Astrocyte (in vitro differentiated cells and primary cell): ENCODE results near the gene DDC. TPM values are rescaled to one million over a fixed set of nuclear protein-coding genes. Genes with fewer than 3 reads are reported as not detected.

ENCODE experiments used
- DNase-seq: peaks from one replicate; pipeline ENCODE4 v3.0.0-alpha.2; 2010; ENCODE audit warnings: low read depth
- FAIRE-seq: peaks from 2 replicates; lab custom pipeline; 2011; peaks lifted over from hg19 to GRCh38; lab: Jason Lieb, UNC
- H2AFZ ChIP-seq: 2 replicates; pipeline ENCODE4 v1.6.0; 2012; ENCODE audit warnings: low read depth, low read length, inconsistent platforms
- H3K27ac ChIP-seq: 2 replicates; pipeline ENCODE4 v1.5.1; 2011; ENCODE audit warnings: low read depth, low read length, inconsistent platforms
- H3K27me3 ChIP-seq: 2 replicates; pipeline ENCODE4 v1.6.0; 2011; ENCODE audit warnings: low read length, inconsistent platforms; ENCODE audit not compliant: insufficient read depth
- H3K36me3 ChIP-seq: 2 replicates; pipeline ENCODE4 v1.5.1; 2011; ENCODE audit warnings: low read length, inconsistent platforms; ENCODE audit not compliant: insufficient read depth
- H3K4me1 ChIP-seq: 2 replicates; pipeline ENCODE4 v1.5.1; 2011; ENCODE audit warnings: low read length, inconsistent platforms; ENCODE audit not compliant: insufficient read depth
- H3K4me2 ChIP-seq: 2 replicates; pipeline ENCODE4 v1.6.0; 2012; ENCODE audit warnings: low read length, inconsistent platforms
- H3K4me3 ChIP-seq: 2 replicates; pipeline ENCODE4 v1.5.1; 2011; ENCODE audit warnings: low read depth, mild to moderate bottlenecking, low read length, inconsistent platforms; ENCODE audit not compliant: insufficient read depth
- H3K79me2 ChIP-seq: 2 replicates; pipeline ENCODE4 v1.6.0; 2012; ENCODE audit warnings: mild to moderate bottlenecking, low read length, inconsistent platforms; ENCODE audit not compliant: insufficient read depth
- H3K9ac ChIP-seq: 2 replicates; pipeline ENCODE4 v1.6.0; 2012; ENCODE audit warnings: mild to moderate bottlenecking, low read length, inconsistent platforms
- H3K9me3 ChIP-seq: 2 replicates; pipeline ENCODE4 v1.5.1; 2012; ENCODE audit warnings: low read depth, mild to moderate bottlenecking, low read length, inconsistent platforms; ENCODE audit not compliant: insufficient read depth
- H4K20me1 ChIP-seq: 2 replicates; pipeline ENCODE4 v1.6.0; 2012; ENCODE audit warnings: low read length, inconsistent platforms; ENCODE audit not compliant: insufficient read depth
- H3K27ac Mint-ChIP-seq: one replicate; pipeline ENCODE4 v1.8.0; 2021; ENCODE audit warnings: mild to moderate bottlenecking, mixed read lengths; ENCODE audit not compliant: unreplicated experiment
- H3K27me3 Mint-ChIP-seq: one replicate; pipeline ENCODE4 v1.8.0; 2021; ENCODE audit warnings: low read depth, mixed read lengths; ENCODE audit not compliant: unreplicated experiment
- H3K36me3 Mint-ChIP-seq: one replicate; pipeline ENCODE4 v1.8.0; 2021; ENCODE audit warnings: low read depth, mixed read lengths; ENCODE audit not compliant: unreplicated experiment
- H3K4me1 Mint-ChIP-seq: one replicate; pipeline ENCODE4 v1.8.0; 2021; ENCODE audit warnings: low read depth, mixed read lengths; ENCODE audit not compliant: unreplicated experiment
- H3K4me3 Mint-ChIP-seq: one replicate; pipeline ENCODE4 v1.8.0; 2021; ENCODE audit warnings: mild to moderate bottlenecking, moderate library complexity, mixed read lengths; ENCODE audit not compliant: unreplicated experiment
- H3K9me3 Mint-ChIP-seq: one replicate; pipeline ENCODE4 v1.8.0; 2021; ENCODE audit warnings: mild to moderate bottlenecking, mixed read lengths; ENCODE audit not compliant: unreplicated experiment
- CTCF ChIP-seq: IDR thresholded peaks from 2 replicates; pipeline ENCODE4 v1.5.1; 2011; ENCODE audit warnings: low read depth, mild to moderate bottlenecking, inconsistent platforms, low read length, moderate library complexity; ENCODE audit not compliant: insufficient read depth
- EZH2 ChIP-seq: IDR thresholded peaks from 2 replicates; pipeline ENCODE4 v1.6.1; 2012; ENCODE audit warnings: mild to moderate bottlenecking, low read length, inconsistent platforms; ENCODE audit not compliant: insufficient read depth
- total RNA-seq: library from RNA; stranded (reverse); gene quantifications from 2 replicates; pipeline ENCODE4 v1.2.1, GENCODE V29; 2021

DDC gene
- total RNA-seq, 1 donor from 2014 or later: not detected

GRCh38 chr7:50470250-50471163 lies 94.7 kb downstream of the DDC start:
- FAIRE-seq: no peak
- no peak overlapping the region for H3K4me3 Mint-ChIP-seq
- no peaks in the 10 kb centered on the region for H3K4me1 ChIP-seq

GRCh38 chr7:50469181-50469580 lies 96.0 kb downstream of the DDC start:
- Mint-ChIP-seq H3K36me3 (no peaks in the 10 kb centered on the region), H3K27me3 (peaks cover 35% of the 10 kb centered on the region), H3K27ac (no peak overlapping the region), H3K9me3 (no peaks in the 10 kb centered on the region), H3K4me1 (peaks cover 6% of the 10 kb centered on the region), H3K4me3 (no peak overlapping the region)
- TF ChIP-seq EZH2 (no peak), CTCF (no peak)
- no peaks in the 10 kb centered on the region for H4K20me1 ChIP-seq
- no peak overlapping the region for H3K9ac ChIP-seq
- no peaks in the 10 kb centered on the region for H3K79me2 ChIP-seq
- DNase-seq (no peak), FAIRE-seq (no peak)
- H3K4me1 ChIP-seq: no peaks in the 10 kb centered on the region
- no peak overlapping the region for H2AFZ ChIP-seq
- H3K4me2 ChIP-seq: no peak overlapping the region
- no peaks in the 10 kb centered on the region for H3K9me3 ChIP-seq
- no peaks in the 10 kb centered on the region for H3K36me3 ChIP-seq
- H3K27ac ChIP-seq: no peak overlapping the region
- H3K4me3 ChIP-seq: no peak overlapping the region
- peaks cover 16% of the 10 kb centered on the region for H3K27me3 ChIP-seq

More at GRCh38 chr7:50470250-50471163, 94.7 kb downstream of the DDC start:
- no peaks in the 10 kb centered on the region for H4K20me1 ChIP-seq
- H3K4me2 ChIP-seq: no peak overlapping the region
- peaks cover 6% of the 10 kb centered on the region for H3K4me1 Mint-ChIP-seq
- H3K36me3 Mint-ChIP-seq: no peaks in the 10 kb centered on the region
- no peak overlapping the region for H3K27ac Mint-ChIP-seq
- H3K79me2 ChIP-seq: no peaks in the 10 kb centered on the region
- H3K9me3 Mint-ChIP-seq: no peaks in the 10 kb centered on the region
- no peaks in the 10 kb centered on the region for H3K36me3 ChIP-seq
- H3K27me3 Mint-ChIP-seq: peaks cover 42% of the 10 kb centered on the region
- no peaks in the 10 kb centered on the region for H3K9me3 ChIP-seq
- DNase-seq: no peak
- no peak overlapping the region for H3K27ac ChIP-seq
- peaks cover 11% of the 10 kb centered on the region for H3K27me3 ChIP-seq
- no peak for TF ChIP-seq CTCF
- no peak overlapping the region for H2AFZ ChIP-seq
- H3K4me3 ChIP-seq: no peak overlapping the region
- no peak overlapping the region for H3K9ac ChIP-seq
